ACC112 (cell line): Measurements from ENCODE around the gene CAV1.

Experiments
- H2AFZ ChIP-seq: fragments of 200-600 bp; sonication (generic); one replicate; pipeline ENCODE4 v1.6.0; 2017; ENCODE audit warnings: antibody characterized with exemption, low read length; ENCODE audit not compliant: unreplicated experiment
- H3K27ac ChIP-seq: fragments of 200-600 bp; sonication (generic); 2 replicates; pipeline ENCODE4 v1.5.1; 2014; ENCODE audit warnings: low read depth, mild to moderate bottlenecking, antibody characterized with exemption, low read length, moderate library complexity
- H3K27me3 ChIP-seq: fragments of 200-600 bp; sonication (generic); 2 replicates; pipeline ENCODE4 v1.6.1; 2014; ENCODE audit warnings: mild to moderate bottlenecking, antibody characterized with exemption, low read length, moderate library complexity, mixed read lengths; ENCODE audit not compliant: insufficient read depth
- H3K36me3 ChIP-seq: fragments of 200-600 bp; sonication (generic); 2 replicates; pipeline ENCODE4 v1.6.1; 2016; ENCODE audit warnings: mild to moderate bottlenecking, antibody characterized with exemption, low read length, moderate library complexity, mixed read lengths; ENCODE audit not compliant: insufficient read depth
- H3K4me1 ChIP-seq: fragments of 200-600 bp; sonication (generic); one replicate; pipeline ENCODE4 v1.6.1; 2016; ENCODE audit warnings: low read length, mixed read lengths; ENCODE audit not compliant: insufficient read depth, unreplicated experiment, control insufficient read depth
- H3K4me3 ChIP-seq: fragments of 200-600 bp; sonication (generic); 2 replicates; pipeline ENCODE4 v1.5.1; 2014; ENCODE audit warnings: mild to moderate bottlenecking, low read depth, low read length
- H3K79me2 ChIP-seq: fragments of 200-600 bp; sonication (generic); one replicate; pipeline ENCODE4 v1.6.0; 2016; ENCODE audit warnings: low read length; ENCODE audit not compliant: control insufficient read depth, unreplicated experiment, insufficient read depth

Gene CAV1

GRCh38 chr7:116592041-116592355 is 67.2 kb downstream of the CAV1 start:
- Histone ChIP-seq H3K4me3 (no peak overlapping the region; the same call in 1 of the 2 replicates), H3K27me3 (no peaks in the 10 kb centered on the region), H3K36me3 (no peaks in the 10 kb centered on the region), H3K27ac (no peak overlapping the region), H3K79me2 (no peaks in the 10 kb centered on the region), H3K4me1 (peaks cover 29% of the 10 kb centered on the region), H2AFZ (no peak overlapping the region)

- H2AFZ ChIP-seq = no peak overlapping the region
Measured at GRCh38 chr7:116592445-116592844, 67.6 kb downstream of the CAV1 start.

GRCh38 chr7:116593359-116594075 is 68.7 kb downstream of the CAV1 start:
- Histone ChIP-seq H3K4me3 (no peak overlapping the region), H3K27me3 (no peaks in the 10 kb centered on the region), H3K4me1 (peaks cover 20% of the 10 kb centered on the region), H2AFZ (no peak overlapping the region), H3K36me3 (no peaks in the 10 kb centered on the region), H3K27ac (no peak overlapping the region), H3K79me2 (no peaks in the 10 kb centered on the region)

More at GRCh38 chr7:116592445-116592844, 67.6 kb downstream of the CAV1 start:
- Histone ChIP-seq H3K4me1 (peaks cover 29% of the 10 kb centered on the region), H3K27me3 (no peaks in the 10 kb centered on the region), H3K4me3 (no peak overlapping the region), H3K79me2 (no peaks in the 10 kb centered on the region), H3K36me3 (no peaks in the 10 kb centered on the region), H3K27ac (no peak overlapping the region)

- Histone ChIP-seq H3K36me3 (no peaks in the 10 kb centered on the region), H3K27me3 (no peaks in the 10 kb centered on the region), H3K4me1 (peaks cover 12% of the 10 kb centered on the region), H3K27ac (no peak overlapping the region), H2AFZ (no peak overlapping the region), H3K79me2 (no peaks in the 10 kb centered on the region), H3K4me3 (no peak overlapping the region)
Measured at GRCh38 chr7:116595063-116595462, 70.2 kb downstream of the CAV1 start.

- H2AFZ ChIP-seq = no peak overlapping the region
- H3K79me2 ChIP-seq = no peaks in the 10 kb centered on the region
- H3K4me1 ChIP-seq = peaks cover under 1% of the 10 kb centered on the region
- no peaks in the 10 kb centered on the region for H3K36me3 ChIP-seq
- no peak overlapping the region for H3K27ac ChIP-seq
- no peak overlapping the region for H3K4me3 ChIP-seq
- H3K27me3 ChIP-seq = no peaks in the 10 kb centered on the region
Measured at GRCh38 chr7:116597384-116597783, 72.5 kb downstream of the CAV1 start.

- Histone ChIP-seq H2AFZ (no peak overlapping the region), H3K79me2 (no peaks in the 10 kb centered on the region), H3K4me3 (no peak overlapping the region), H3K36me3 (no peaks in the 10 kb centered on the region), H3K4me1 (no peaks in the 10 kb centered on the region), H3K27ac (no peak overlapping the region), H3K27me3 (no peaks in the 10 kb centered on the region)
Measured at GRCh38 chr7:116598278-116598677, 73.4 kb downstream of the CAV1 start.

- no peaks in the 10 kb centered on the region for H3K36me3 ChIP-seq
- no peak overlapping the region for H2AFZ ChIP-seq
- no peak overlapping the region for H3K4me3 ChIP-seq
- H3K27ac ChIP-seq = no peak overlapping the region
- no peaks in the 10 kb centered on the region for H3K4me1 ChIP-seq
- no peaks in the 10 kb centered on the region for H3K27me3 ChIP-seq
- no peaks in the 10 kb centered on the region for H3K79me2 ChIP-seq
Measured at GRCh38 chr7:116598861-116599260, 74.0 kb downstream of the CAV1 start.

GRCh38 chr7:116601426-116601825 is 76.6 kb downstream of the CAV1 start:
- H2AFZ ChIP-seq = no peak overlapping the region
- no peaks in the 10 kb centered on the region for H3K4me1 ChIP-seq
- H3K79me2 ChIP-seq = no peaks in the 10 kb centered on the region
- no peak overlapping the region for H3K4me3 ChIP-seq
- no peaks in the 10 kb centered on the region for H3K36me3 ChIP-seq
- no peak overlapping the region for H3K27ac ChIP-seq
- no peaks in the 10 kb centered on the region for H3K27me3 ChIP-seq

- Histone ChIP-seq H3K27me3 (no peaks in the 10 kb centered on the region), H2AFZ (no peak overlapping the region), H3K36me3 (no peaks in the 10 kb centered on the region), H3K4me3 (no peak overlapping the region), H3K4me1 (peaks cover 5% of the 10 kb centered on the region), H3K79me2 (no peaks in the 10 kb centered on the region), H3K27ac (no peak overlapping the region)
Measured at GRCh38 chr7:116607299-116607698, 82.5 kb downstream of the CAV1 start.

- H3K79me2 ChIP-seq = no peaks in the 10 kb centered on the region
- peaks cover 5% of the 10 kb centered on the region for H3K4me1 ChIP-seq
- H3K4me3 ChIP-seq = no peak overlapping the region
- H3K27me3 ChIP-seq = no peaks in the 10 kb centered on the region
- H3K27ac ChIP-seq = no peak overlapping the region
- H2AFZ ChIP-seq = no peak overlapping the region
- no peaks in the 10 kb centered on the region for H3K36me3 ChIP-seq
Measured at GRCh38 chr7:116610210-116610609, 85.4 kb downstream of the CAV1 start.

- no peak overlapping the region for H2AFZ ChIP-seq
- no peaks in the 10 kb centered on the region for H3K79me2 ChIP-seq
- no peaks in the 10 kb centered on the region for H3K27me3 ChIP-seq
- H3K36me3 ChIP-seq = no peaks in the 10 kb centered on the region
- H3K4me1 ChIP-seq = peaks cover 5% of the 10 kb centered on the region
- no peak overlapping the region for H3K4me3 ChIP-seq
- no peak overlapping the region for H3K27ac ChIP-seq
Measured at GRCh38 chr7:116610721-116611120, 85.9 kb downstream of the CAV1 start.
